Brain pericyte (primary cell): Measurements from ENCODE around the gene ZNF343.
A peak's percentile ranks its signal among the peaks of the same experiment; 100 is the strongest.

Experiments used
- DNase-seq: peaks from one replicate; pipeline ENCODE4 v3.0.0-alpha.2; 2012; ENCODE audit warnings: low read depth, low spot score

Gene ZNF343

DNA sequence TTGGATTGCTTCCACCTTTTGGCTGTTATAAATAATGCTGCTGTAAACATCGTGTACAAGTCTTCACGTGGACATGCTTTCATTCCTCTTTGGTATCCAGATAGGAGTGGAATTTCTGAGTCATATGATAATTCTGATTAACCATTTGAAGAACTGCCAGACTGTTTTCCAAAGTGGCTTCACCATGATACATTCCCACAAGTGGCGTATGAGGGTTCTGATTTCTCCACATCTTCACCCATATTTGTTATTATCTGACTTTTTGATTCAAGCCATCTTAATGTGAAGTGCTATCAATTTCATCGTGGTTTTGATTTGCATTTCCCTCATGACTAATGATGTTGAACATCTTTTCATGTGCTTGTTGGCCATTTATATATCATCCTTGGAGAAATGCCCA lies 35.2 kb downstream of the ZNF343 start:
- no peak for DNase-seq

DNA sequence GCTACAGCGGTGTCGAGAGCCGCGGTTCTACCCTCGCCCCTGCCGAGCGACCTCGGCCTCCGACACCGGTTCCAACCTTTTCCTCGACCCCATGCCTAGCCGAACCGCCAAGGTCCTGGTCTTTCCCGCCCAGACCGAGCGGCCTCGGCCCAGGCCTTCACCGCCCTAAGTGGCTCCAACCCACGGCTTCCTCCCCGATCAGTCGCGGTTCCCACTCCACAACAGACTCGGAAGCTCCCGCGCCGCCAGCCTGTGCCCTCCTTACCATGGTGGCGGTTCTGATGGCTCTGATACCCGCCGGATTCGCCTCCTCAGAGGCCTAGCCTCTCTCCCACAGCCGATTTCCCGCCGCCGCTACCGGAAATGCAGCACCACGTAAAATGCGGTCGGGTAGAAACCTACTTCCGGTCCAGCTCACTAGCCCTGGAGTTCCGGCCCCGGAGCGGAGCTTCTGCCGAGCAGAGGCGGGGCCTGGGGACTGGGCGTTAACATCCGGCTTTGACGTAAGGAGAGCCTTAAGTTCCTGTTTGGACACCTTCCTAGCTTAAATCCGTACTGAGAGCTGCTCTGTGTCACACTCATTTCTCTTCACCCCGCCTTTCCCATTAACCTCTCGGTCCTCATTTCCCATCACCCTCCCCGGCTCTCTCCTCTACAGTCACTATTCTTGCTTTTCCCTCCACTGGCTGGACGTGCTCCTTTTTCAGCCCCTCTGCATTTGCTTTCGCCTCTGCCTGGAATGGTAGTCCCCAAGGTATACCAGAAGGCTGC lies 38.1 kb downstream of the ZNF343 start, which contains the start of gene SNRPB:
SNRPB (minus strand) TSS at position 367 of the 771 bp plus-strand sequence; CDS start at position 268, 99 bp downstream.
- DNase-seq = peak; percentile 94

DNA sequence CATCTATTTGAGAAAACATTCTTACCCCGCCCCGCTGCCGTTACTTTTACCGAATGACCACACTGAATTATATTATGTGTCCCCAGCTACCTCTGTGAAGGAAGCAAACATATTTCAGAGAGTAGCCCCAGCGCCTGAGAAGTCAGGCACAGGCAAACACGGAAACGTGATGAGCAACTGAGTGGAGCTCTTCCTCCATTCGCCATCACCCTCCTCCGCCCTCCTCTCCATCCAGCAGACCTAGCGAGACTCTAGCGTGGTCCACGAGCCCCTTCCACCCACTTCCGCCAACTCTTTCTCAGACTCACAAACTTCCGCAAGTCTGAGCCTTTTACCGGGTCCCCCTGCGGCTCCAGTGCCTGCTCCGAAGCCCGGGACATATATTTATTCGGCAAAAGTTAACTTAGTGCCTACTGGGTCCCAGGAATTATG lies 38.7 kb downstream of the ZNF343 start:
- no peak for DNase-seq

DNA sequence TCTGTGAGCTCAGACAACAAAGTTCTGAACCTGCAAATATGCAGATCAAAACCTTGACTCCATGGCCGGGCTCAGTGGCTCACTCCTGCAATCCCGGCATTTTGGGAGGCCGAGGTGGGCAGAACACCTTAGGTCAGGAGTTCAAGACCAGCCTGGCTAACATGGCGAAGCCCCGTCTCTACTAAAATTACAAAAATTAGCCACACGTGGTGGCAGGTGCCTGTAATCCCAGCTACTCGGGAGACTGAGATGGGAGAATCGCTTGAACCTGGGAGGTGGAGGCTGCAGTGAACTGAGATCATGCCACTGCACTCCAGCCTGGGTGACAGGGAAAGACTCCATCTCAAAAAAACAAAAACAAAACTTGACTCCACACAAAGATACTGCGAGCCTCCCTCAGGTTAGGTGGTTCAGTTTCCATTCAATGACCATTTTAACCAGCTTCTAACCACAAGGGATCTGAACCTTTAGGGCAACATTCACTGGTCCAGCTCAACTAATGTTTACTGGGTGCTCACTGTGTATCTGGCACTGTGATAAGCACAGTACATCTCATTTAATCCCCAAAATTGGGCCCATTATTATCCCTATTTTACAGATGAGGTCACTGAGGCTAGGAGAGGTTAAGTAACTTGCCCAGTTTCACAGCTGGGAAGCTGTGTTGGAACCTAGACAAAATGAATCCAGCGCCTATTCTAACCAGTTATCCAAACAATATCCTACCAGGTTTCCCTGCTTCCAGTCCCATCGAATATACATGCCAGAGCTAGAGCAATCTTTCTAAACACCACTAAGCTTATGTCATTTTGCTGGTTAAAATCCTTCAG lies 39.9 kb downstream of the ZNF343 start:
- no peak for DNase-seq

DNA sequence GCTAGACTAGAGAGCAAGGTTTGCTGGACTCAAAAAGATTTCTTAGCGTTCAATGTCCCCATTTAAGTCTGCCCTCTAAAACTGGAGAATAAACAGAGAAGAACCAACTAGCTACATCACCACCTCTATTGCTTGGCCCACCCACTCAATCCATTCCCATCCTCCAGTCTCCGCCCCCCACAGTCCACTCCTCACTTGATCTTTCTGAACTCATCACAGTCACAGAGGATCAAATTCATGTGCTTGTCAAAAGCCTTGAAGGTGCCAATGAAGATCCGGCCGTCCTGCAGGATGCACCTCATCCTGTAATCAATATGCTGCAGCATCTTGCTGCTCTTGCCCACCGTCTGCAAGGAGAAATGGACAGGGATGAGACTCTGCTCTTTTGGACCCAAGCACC lies 41.3 kb downstream of the ZNF343 start:
- DNase-seq = no peak

DNA sequence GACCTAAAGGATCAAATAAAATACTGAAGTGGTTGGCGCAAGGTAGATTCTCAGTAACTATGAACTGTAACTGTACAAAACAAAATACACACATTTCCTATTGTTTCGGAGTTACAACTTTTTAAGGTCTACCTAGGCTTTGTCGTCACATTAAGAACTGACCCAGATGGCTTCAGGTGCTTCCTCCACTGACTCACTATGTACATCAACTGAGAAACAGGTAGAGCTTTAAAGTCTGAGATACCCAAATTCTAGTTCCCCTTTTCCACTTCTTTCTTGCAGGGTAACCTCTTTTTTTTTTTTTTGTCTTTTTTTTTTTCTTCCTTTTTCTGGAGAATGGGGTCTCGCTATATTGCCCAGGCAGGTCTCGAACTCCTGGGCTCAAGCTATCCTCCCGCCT lies 43.6 kb downstream of the ZNF343 start:
- no peak for DNase-seq

DNA sequence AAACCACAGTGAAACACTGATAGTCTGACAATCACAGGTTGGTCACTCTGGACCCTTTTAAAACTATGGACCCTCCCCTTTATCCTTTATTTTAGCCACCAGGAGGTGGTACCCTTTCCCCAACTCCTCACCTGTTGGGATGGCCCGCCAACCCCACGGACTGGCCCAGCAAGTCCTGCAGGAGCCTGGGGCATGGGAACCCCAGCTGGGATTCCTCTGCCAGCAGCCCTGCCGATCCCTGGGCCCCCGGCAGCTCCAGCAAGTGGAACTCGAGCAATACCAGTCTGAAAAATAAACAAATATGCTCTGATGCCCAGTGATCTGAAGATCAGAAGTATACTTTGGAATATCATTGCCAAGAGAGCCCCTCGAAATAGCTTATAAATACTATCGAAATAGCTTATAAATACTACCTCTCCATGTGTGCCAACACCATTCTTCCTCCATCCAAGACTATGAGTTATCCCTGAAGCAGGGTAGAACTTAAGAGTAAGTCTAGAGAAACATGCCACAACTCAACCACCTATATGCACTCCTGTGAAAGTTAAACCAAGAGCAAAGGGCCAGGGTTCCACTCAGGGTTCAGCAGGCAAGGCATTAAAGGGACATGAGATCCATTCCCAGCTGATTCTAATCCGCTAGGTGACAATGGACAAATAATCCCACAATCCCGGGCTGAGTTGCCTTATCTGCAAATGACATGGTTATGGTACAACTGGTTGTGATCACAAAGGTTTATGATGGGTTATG lies 44.9 kb downstream of the ZNF343 start:
- no peak for DNase-seq

DNA sequence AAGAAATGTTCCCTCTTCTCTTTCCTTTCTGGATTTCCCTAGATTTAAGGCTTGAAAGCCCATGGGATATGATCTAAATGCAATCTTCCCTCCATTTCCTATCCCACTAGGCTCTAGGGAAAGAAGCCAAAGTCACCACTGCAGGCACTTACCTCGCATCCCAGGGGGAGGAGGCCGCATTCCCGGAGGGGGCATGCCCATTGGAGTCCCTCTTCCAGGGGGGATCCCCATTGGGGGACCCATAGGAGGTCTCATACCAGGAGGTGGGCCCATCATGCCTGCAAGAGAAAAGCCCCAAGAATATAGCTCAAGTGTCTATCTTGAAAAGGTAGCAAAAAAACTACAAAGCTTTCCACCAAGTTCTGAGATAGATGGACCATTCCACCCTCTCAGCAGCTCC lies 46.2 kb downstream of the ZNF343 start:
- no peak for DNase-seq

DNA sequence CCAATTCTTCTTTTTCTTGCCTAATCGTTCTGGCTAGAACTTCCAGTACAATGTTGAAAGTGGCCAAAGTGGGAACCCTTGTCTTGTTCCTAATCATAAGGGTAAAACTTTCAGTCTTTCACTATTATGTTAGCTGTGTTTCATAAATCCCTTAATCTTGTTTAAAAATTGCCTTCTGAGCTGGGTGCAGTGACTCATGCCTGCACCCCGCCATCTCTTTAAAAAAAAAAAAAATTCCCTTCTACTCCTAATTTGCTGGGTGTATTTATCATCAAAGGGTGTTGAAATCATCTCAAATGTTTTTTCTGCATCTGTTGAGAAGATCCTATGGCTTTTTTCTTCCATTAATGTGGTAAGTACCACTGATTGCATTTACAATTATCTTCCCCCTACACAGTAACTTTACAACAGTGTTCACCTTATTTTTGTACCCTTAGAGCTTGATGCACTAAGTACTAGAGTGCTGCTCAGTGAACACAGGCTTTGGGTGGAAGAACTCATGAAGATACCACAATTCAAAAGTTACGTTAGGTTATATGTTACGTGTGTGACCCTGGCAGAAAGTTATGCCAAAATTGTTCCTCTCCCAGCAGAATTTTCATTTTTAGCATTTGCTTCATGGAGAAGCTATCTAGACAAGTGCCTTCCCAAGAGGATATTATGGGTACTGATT lies 47.8 kb downstream of the ZNF343 start:
- no peak for DNase-seq

DNA sequence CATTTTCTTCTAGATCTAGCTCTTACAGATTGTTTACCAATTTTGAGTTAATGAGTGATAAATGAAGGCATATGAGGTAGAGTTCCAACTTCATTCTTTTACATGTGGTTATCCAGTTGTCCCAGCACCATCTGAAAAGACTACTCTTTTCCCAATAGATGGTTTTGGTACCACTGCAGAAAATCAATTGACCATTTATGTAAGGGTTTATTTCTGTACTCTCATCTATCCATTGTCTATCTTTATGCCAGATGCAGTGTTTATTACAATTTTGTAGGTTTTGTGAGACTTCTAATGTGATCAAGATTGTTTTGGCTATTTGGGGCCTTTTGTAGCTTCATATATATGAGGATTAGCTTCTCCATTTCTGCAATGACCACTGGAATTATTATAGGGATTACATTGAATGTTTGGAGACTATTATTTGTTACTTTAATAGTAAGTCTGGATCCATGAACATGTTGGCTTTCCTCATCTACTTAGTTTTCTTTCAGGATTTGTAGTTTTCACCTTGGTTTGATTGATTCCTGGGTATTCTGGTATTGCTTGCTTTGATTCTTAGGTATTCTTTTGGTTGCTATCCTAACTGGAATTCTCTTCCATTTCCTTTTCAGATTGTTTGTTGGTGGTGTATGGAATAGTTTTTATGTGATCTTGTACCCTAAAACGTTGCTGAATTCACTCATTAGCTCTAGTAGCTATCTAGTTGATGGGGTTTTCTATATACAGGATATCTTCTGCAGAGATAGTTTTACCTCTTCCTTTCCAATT lies 48.5 kb downstream of the ZNF343 start:
- no peak for DNase-seq

DNA sequence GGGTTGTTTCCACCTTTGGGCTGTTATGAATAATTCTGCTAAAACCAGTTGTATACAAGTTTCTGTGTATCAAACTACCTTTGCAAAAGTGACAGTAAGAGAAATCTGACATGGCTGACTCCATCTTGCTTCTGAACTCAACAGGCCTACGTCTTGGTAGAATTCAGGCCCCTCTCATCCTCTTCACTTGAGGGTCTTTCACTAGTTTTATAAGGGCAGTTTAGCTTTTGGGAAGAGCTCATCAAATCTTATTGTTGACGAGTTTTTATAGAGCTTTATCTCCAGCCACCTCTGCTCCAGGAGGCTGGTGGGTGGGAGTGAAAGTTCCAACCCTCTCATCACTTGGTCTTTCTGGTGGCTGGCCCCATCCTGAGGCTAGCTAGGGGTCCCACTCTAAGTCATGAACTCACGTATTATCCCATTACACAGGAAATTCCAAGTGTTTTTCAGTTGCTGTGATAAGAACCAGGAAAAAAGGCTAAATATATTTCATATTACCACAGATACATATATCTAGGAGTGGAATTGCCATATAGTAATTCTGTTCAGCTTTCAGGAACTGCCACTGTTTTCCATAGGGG lies 49.7 kb downstream of the ZNF343 start:
- no peak for DNase-seq

DNA sequence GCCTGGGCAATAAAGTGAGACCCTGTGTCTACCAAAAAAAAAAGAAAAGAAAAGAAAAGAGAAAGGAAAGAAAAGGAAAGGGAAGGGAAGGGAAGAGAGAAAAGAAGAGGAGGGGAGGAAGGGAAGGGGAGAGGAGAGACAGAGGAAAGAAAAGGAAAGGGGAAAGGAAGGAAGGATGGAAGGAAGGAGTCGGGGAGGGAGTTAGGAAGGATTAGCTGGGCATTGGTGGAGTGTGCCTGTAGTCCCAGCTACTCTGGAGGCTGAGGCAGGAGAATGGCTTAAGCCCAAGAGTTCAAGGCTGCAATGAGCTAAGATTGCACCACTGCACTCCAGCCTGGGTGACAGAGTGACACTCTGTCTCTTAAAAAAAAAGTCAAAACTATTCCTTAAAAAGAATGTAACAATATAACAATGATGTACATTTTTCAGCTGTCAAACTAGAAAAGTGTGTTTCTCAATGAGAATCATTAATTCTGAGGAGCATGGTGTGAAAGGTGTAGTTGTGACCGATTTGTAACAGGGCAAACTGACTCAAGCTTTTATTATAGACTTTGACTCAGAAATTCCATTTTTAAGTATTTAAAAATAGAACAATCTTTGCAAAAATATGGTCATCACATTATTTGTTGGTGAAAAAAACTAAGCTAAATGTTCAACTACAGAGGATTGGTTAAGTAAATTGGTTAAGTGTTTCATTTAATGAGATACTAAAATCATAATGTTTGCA lies 52.8 kb downstream of the ZNF343 start:
- DNase-seq = no peak

DNA sequence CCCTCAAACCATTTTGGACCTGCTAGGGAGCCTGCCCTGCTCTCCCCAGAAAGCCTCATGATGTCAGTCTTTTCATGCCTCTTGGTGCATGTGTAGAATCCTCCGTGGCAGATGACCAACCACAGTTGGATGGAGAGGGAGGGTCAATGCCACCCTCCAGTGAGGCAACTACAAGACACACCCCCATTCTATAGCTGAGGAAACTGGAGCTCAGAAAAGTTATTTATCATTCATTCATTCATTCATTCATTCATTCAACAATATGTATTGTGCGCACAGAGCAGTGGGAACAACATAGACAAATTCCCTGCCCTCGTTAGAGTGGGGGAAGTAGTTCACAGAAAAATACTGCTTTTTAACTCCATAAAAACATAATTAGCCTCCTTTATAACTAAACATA lies 54.9 kb downstream of the ZNF343 start:
- no peak for DNase-seq

DNA sequence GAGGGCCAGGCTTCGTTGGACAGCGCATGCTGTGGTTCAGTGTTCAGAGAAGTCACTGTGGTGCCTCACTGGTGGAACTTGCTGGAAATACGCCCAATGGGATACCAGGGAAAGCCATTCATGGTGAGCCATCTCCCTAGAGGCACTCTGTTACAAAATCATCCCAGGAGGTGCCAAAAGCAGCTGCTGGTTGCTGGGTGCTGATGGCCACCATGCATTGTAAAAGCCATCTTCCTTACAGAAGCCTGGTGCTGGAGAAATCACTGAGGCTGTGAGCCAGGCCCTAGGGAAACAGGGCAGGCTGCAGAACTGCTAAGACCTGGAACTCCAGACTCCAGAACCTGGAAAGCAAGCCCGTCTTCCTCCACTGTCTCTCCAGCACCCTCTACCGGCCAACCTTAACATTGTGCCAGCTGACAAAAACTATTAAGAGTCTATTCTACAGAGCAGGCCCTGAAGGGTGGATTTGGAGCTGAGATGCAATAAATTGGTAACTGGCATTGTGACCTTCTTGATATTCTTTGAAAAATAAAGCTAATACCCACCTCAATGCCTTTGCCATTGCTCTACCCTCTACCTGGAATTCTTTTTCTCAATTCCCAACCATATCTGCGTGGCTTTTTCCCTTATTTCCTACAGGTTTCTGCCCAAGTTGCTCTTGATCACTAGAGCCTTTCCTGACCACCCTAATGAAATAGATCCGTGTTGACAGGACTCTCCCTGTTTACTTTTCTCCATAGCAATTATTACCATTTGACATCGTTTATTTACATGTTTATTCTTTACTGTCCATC lies 56.6 kb downstream of the ZNF343 start:
- DNase-seq = no peak

DNA sequence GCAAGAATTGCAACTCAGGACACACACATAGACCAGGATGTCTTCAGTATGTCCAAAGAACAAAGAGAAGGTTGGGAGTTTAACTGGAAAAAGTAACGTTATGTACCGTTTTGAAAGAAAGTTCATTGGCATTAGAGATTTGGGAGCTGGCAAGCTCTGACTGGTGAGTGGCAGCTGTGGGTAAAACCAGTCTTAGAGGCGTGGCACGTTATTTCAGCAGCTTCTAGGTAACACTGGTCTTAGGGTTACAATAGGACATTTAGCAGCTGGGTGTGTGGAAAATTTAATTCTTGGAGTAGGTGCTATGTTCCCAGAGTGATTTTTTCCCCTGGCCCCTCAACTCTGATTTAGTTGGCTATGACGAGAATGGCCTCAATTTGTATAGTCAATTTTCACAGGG lies 57.3 kb downstream of the ZNF343 start:
- DNase-seq = no peak

DNA sequence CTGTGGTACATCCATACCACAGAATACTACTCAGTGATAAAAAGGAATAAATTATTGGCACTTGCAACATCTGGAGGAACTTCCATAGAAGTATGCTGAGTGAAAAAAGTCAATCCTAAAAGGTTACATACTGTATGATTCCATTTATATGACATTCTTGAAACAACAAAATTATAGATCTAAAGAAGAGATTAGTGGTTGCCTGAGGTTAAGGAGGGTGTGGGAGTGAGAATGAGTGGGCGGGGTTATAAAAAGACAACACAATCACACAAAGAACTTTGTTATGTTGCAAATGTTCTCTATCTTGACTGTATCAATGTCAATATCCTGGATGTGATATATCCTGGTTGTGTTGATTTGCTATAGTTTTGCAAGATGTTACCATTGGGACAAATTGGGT lies 59.3 kb downstream of the ZNF343 start:
- no peak for DNase-seq

DNA sequence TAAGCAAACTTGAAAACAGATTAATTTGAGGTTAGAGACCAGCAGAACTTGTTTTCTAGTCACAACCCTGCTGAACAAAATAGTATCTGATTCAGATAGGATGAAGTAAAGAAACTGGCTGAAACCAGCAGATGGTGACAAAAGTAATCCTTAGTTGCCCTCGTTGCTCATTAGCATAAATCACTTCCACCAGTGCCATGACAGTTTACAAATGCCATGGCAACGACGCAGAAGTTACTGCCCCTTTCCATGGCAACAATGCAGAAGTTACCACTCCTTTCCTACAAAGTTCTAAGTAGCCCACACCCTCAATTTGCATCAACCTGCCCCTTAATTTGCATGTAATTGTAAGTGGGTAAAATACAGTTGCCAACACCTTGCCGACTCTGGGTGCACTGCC lies 61.9 kb downstream of the ZNF343 start:
- DNase-seq = no peak
